Tibial nerve (tissue), 4 donors: Measurements from ENCODE around the gene PTPRD. TPM values are rescaled to one million over a fixed set of nuclear protein-coding genes. Genes with fewer than 3 reads are reported as not detected.
"Not testable (repeated sequence)": the region's sequence is repeated elsewhere in the genome, so short reads cannot be mapped to it uniquely, and the experiment has no call there.

Experiments used
- DNase-seq, 2 donors: peaks; one replicate each; pipeline ENCODE4 v3.0.0-alpha.2; 2019; ENCODE audit warnings: low spot score in 2 of 2
- H3K27ac ChIP-seq, 4 donors: fragments of 200-600 bp; sonication (generic) in 3 of 4; one replicate each; pipeline ENCODE4 v1.5.1; 2017 to 2019; ENCODE audit warnings: mild to moderate bottlenecking in 1 of 4
- H3K27me3 ChIP-seq, 2 donors: fragments of 200-600 bp; sonication (generic) in 1 of 2; one replicate each; pipeline versions ENCODE4 v1.5.1 to v1.6.0; 2017 to 2019
- H3K36me3 ChIP-seq, 3 donors: fragments of 200-600 bp; sonication (generic); one replicate each; pipeline ENCODE4 v1.5.1; 2018 to 2019
- H3K4me1 ChIP-seq, 4 donors: fragments of 200-600 bp; sonication (generic) in 3 of 4; one replicate each; pipeline ENCODE4 v1.5.1; 2017 to 2019
- H3K4me3 ChIP-seq, 4 donors: fragments of 200-600 bp; sonication (generic) in 3 of 4; one replicate each; pipeline ENCODE4 v1.5.1; 2017 to 2019; ENCODE audit warnings: mild to moderate bottlenecking in 1 of 4, moderate library complexity in 1 of 4
- H3K9me3 ChIP-seq, 4 donors: fragments of 200-600 bp; sonication (generic) in 3 of 4; one replicate each; pipeline ENCODE4 v1.5.1; 2017 to 2019
- CTCF ChIP-seq, 5 experiments: fragments of 200-600 bp in 3 of 5; fragments of 450-650 bp in 2 of 5; sonication (generic) in 3 of 5; IDR thresholded peaks; one replicate each; pipeline ENCODE4 v1.5.1; 2016 to 2019; ENCODE audit warnings: antibody characterized with exemption in 5 of 5, mild to moderate bottlenecking in 3 of 5, moderate library complexity in 2 of 5
- EP300 ChIP-seq, 2 donors: sonication (generic); formaldehyde crosslinking; IDR thresholded peaks; one replicate each; pipeline ENCODE4 v1.6.1; 2017; ENCODE audit warnings: antibody characterized with exemption in 2 of 2, mild to moderate bottlenecking in 1 of 2
- POLR2A ChIP-seq, 2 donors: fragments of 450-650 bp; IDR thresholded peaks; one replicate each; pipeline ENCODE4 v1.6.1; 2017; ENCODE audit warnings: antibody characterized with exemption in 2 of 2, mild to moderate bottlenecking in 2 of 2, moderate library complexity in 2 of 2
- WGBS, 2 donors: methylation state at CpG; one replicate each; pipeline ENCODE4 v1.1.5; 2018; 5-methylcytosine and 5-hydroxymethylcytosine counted together
- total RNA-seq, 4 donors: library from RNA; depleted of rRNA; stranded (reverse); fragments of >200 nt; gene quantifications; one replicate each; pipeline ENCODE4 v1.1.0, GENCODE V29; 2016

The PTPRD gene
- total RNA-seq, 4 donors from 2014 or later, result 1.7 to 13.2 (median 5.1) TPM

- no peaks in the 10 kb centered on the region for H3K36me3 ChIP-seq
- H3K27ac ChIP-seq, result no peak overlapping the region
- no peak overlapping the region for H3K4me3 ChIP-seq
- no peak for DNase-seq
- H3K4me1 ChIP-seq, result no peaks in the 10 kb centered on the region
- H3K9me3 ChIP-seq, result no peaks in the 10 kb centered on the region
- no peaks in the 10 kb centered on the region for H3K27me3 ChIP-seq
- TF ChIP-seq POLR2A (IDR thresholded peaks at IDR 0.05) (no peak), EP300 (IDR thresholded peaks at IDR 0.05) (no peak), CTCF (IDR thresholded peaks at IDR 0.05) (no peak)
Observed at GRCh38 chr9:9337129-9337528, 1275.7 kb downstream of the PTPRD start.

- no peak overlapping the region for H3K4me3 ChIP-seq
- peaks cover 0 to 3% (median 0%) of the 10 kb centered on the region in 4 donors for H3K9me3 ChIP-seq
- H3K4me1 ChIP-seq, result no peaks in the 10 kb centered on the region
- H3K27ac ChIP-seq, result no peak overlapping the region
- no peaks in the 10 kb centered on the region for H3K36me3 ChIP-seq
- TF ChIP-seq POLR2A (IDR thresholded peaks at IDR 0.05) (no peak), EP300 (IDR thresholded peaks at IDR 0.05) (no peak), CTCF (IDR thresholded peaks at IDR 0.05) (no peak)
- no peak for DNase-seq
- no peaks in the 10 kb centered on the region for H3K27me3 ChIP-seq
Observed at GRCh38 chr9:9326749-9327148, 1286.1 kb downstream of the PTPRD start.

GRCh38 chr9:9319007-9319406 is 1293.8 kb downstream of the PTPRD start:
- DNase-seq, result no peak
- WGBS, 2 donors, result 14 to 24% methylated on average over 2 of the region's 2 CpGs
- Histone ChIP-seq H3K27ac (no peak overlapping the region), H3K27me3 (no peaks in the 10 kb centered on the region), H3K4me1 (no peaks in the 10 kb centered on the region), H3K36me3 (no peaks in the 10 kb centered on the region), H3K9me3 (peaks cover 0 to 2% (median 0%) of the 10 kb centered on the region in 4 donors), H3K4me3 (no peak overlapping the region)
- TF ChIP-seq CTCF (IDR thresholded peaks at IDR 0.05) (no peak), POLR2A (IDR thresholded peaks at IDR 0.05) (no peak), EP300 (IDR thresholded peaks at IDR 0.05) (no peak)

GRCh38 chr9:9310743-9311142 is 1302.1 kb downstream of the PTPRD start:
- WGBS, 2 donors, result 75 to 81% methylated on average over 7 of the region's 7 CpGs

GRCh38 chr9:9305600-9305999 is 1307.2 kb downstream of the PTPRD start:
- no peak overlapping the region for H3K27ac ChIP-seq
- H3K4me1 ChIP-seq, result no peaks in the 10 kb centered on the region
- no peaks in the 10 kb centered on the region for H3K36me3 ChIP-seq
- no peak for TF ChIP-seq POLR2A (IDR thresholded peaks at IDR 0.05)
- no peak for TF ChIP-seq CTCF (IDR thresholded peaks at IDR 0.05)
- no peak for TF ChIP-seq EP300 (IDR thresholded peaks at IDR 0.05)
- H3K4me3 ChIP-seq, result no peak overlapping the region
- H3K27me3 ChIP-seq, result no peaks in the 10 kb centered on the region
- DNase-seq, result no peak
- H3K9me3 ChIP-seq, result no peaks in the 10 kb centered on the region

More at GRCh38 chr9:9310743-9311142, 1302.1 kb downstream of the PTPRD start:
- not testable (repeated sequence) for DNase-seq, H3K36me3 ChIP-seq, H3K9me3 ChIP-seq, H3K4me1 ChIP-seq, H3K4me3 ChIP-seq, H3K27me3 ChIP-seq, H3K27ac ChIP-seq

GRCh38 chr9:9299134-9299533 is 1313.7 kb downstream of the PTPRD start:
- Histone ChIP-seq H3K4me1 (no peaks in the 10 kb centered on the region), H3K36me3 (no peaks in the 10 kb centered on the region), H3K9me3 (no peaks in the 10 kb centered on the region), H3K27ac (no peak overlapping the region), H3K4me3 (no peak overlapping the region), H3K27me3 (no peaks in the 10 kb centered on the region)
- no peak for DNase-seq
- TF ChIP-seq CTCF (IDR thresholded peaks at IDR 0.05), result no peak
- no peak for TF ChIP-seq POLR2A (IDR thresholded peaks at IDR 0.05)
- no peak for TF ChIP-seq EP300 (IDR thresholded peaks at IDR 0.05)
- WGBS, 2 donors, result 89 to 93% methylated on average over 1 of the region's 1 CpG
